Coronary artery (tissue), 2 donors: ENCODE results near the gene ATIC.

Experiments
- DNase-seq: peaks from one replicate; pipeline ENCODE4 v3.0.0-alpha.2; 2017; ENCODE audit warnings: low spot score
- H3K27ac ChIP-seq, 2 donors: fragments of 200-600 bp; sonication (generic); one replicate each; pipeline ENCODE4 v1.5.1; 2016 to 2019
- H3K4me3 ChIP-seq: fragments of 200-600 bp; sonication (generic); 2 replicates; pipeline ENCODE4 v1.5.1; 2016; ENCODE audit warnings: mild to moderate bottlenecking, moderate library complexity
- CTCF ChIP-seq: fragments of 200-600 bp; sonication (generic); IDR thresholded peaks from one replicate; pipeline ENCODE4 v1.5.1; 2019; ENCODE audit warnings: antibody characterized with exemption

Gene ATIC

DNA sequence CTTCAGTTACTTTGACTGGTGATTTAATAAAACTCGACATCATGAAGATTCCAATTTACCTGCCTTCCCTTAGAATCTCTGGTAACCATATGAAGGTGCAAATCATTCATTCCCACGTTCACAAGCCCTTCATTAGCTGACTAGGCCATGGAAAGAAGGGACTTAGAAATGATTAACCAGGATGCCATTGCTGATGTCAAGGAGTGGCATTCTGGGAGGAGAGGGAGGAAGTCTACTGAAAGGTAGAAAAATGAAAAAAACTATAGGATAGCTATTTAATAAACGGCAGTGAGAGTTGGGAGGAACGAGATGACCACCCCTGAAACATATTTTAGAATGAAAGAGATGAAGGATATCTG lies 1.4 kb downstream of the ATIC start:
- no peak for TF ChIP-seq CTCF
- no peak overlapping the region for H3K27ac ChIP-seq
- no peak overlapping the region for H3K4me3 ChIP-seq
- no peak for DNase-seq

GRCh38 chr2:215314896-215315295 lies 3.0 kb downstream of the ATIC start:
- TF ChIP-seq CTCF = no peak
- Histone ChIP-seq H3K27ac (no peak overlapping the region), H3K4me3 (no peak overlapping the region)
- no peak for DNase-seq

GRCh38 chr2:215315301-215315700 lies 3.4 kb downstream of the ATIC start:
- TF ChIP-seq CTCF = no peak
- no peak for DNase-seq
- no peak overlapping the region for H3K4me3 ChIP-seq
- H3K27ac ChIP-seq = no peak overlapping the region

- Histone ChIP-seq H3K4me3 (no peak overlapping the region), H3K27ac (no peak overlapping the region)
- no peak for TF ChIP-seq CTCF
- no peak for DNase-seq
Measured at GRCh38 chr2:215316336-215316735, 4.5 kb downstream of the ATIC start.

GRCh38 chr2:215319500-215319899 lies 7.6 kb downstream of the ATIC start:
- DNase-seq = no peak
- no peak for TF ChIP-seq CTCF
- Histone ChIP-seq H3K4me3 (no peak overlapping the region), H3K27ac (no peak overlapping the region)

DNA sequence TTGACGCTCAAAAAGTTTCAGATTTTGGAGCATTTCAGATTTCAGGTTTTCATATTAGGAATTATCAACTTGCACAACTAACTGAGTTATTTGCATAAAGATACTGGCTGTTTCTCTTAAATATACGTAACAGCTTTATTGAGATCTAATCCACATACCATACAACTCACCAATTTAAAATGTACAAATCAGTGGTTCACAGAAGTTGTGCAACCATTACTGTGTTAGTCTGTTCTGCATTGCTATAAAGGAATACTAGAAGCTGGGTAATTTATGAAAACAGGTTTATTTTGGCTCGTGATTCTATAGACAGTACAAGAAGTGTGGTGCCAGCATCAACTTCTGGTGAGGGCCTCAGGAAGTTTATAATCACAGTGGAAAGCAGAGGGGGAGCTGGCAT lies 8.2 kb downstream of the ATIC start:
- no peak overlapping the region for H3K27ac ChIP-seq

GRCh38 chr2:215320679-215321078 lies 8.8 kb downstream of the ATIC start:
- DNase-seq = no peak
- TF ChIP-seq CTCF = no peak
- no peak overlapping the region for H3K4me3 ChIP-seq
- H3K27ac ChIP-seq = no peak overlapping the region

More for the DNA sequence above, 8.2 kb downstream of the ATIC start:
- H3K4me3 ChIP-seq = no peak overlapping the region
- TF ChIP-seq CTCF = no peak
- no peak for DNase-seq
